Sigmoid colon (tissue), 3 donors: Measurements from ENCODE around the gene PLCH1.

Source experiments
- CTCF ChIP-seq, 4 experiments: fragments of 450-650 bp in 3 of 4; fragments of 200-600 bp in 1 of 4; IDR thresholded peaks; one replicate each; pipeline ENCODE4 v1.5.1; 2016 to 2019; ENCODE audit warnings: antibody characterized with exemption in 4 of 4, mild to moderate bottlenecking in 3 of 4, moderate library complexity in 2 of 4
- POLR2A ChIP-seq, 2 donors: fragments of 450-650 bp; IDR thresholded peaks; one replicate each; pipeline ENCODE4 v1.6.1; 2016; ENCODE audit warnings: antibody characterized with exemption in 2 of 2, mild to moderate bottlenecking in 2 of 2, moderate library complexity in 2 of 2

DNA sequence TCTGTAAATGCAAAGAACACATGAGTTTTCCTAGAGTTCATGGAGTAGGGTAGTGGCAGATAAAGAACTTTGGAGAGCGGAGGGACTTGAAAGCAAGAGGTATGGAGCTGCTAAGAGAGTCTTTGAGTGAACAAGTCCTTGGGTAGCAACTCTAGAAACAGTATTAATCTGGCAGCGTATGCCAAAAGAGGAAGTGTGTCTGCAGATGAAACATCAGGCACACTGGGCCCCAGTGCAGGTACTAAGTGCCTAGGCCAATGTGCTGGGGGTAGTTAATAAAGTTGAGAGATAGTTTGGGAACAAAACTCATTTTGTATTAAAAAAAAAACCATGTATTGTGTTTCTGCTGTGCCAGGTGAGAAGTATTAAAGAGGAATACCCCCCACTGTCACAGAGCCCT is 228.4 kb downstream of the PLCH1 start:
- TF ChIP-seq CTCF (IDR thresholded peaks at IDR 0.05) (no peak), POLR2A (IDR thresholded peaks at IDR 0.05) (no peak)
